Measurements from ENCODE around the gene SHANK3.

- TF ChIP-seq CTCF (tag by site-specific recombination; IDR thresholded peaks at IDR 0.05) = no peak
- no peak for TF ChIP-seq ZSCAN5A (tag by site-specific recombination; IDR thresholded peaks at IDR 0.05)
- TF ChIP-seq ZNF37A (tag by site-specific recombination; IDR thresholded peaks at IDR 0.05) = no peak
- no peak for TF ChIP-seq ZNF366 (tag by site-specific recombination; conservative IDR thresholded peaks at IDR 0.05)
- no peak for TF ChIP-seq ZBTB20 (tag by site-specific recombination; IDR thresholded peaks at IDR 0.05)
- TF ChIP-seq ZNF24 (tag by site-specific recombination; IDR thresholded peaks at IDR 0.05) = no peak
- TF ChIP-seq REST (tag by site-specific recombination; IDR thresholded peaks at IDR 0.05) = no peak
- no peak for TF ChIP-seq YY1 (tag by site-specific recombination; IDR thresholded peaks at IDR 0.05)
- TF ChIP-seq ZNF211 (tag by site-specific recombination; IDR thresholded peaks at IDR 0.05; ENCODE audit: low read depth) = no peak
These were observed 22.3 kb downstream of the SHANK3 start for GRCh38 chr22:50694766-50695420.
